Left ventricle myocardium inferior (tissue), 1 donor: ENCODE results near the gene CERK. TPM values are rescaled to one million over a fixed set of nuclear protein-coding genes. Genes with fewer than 3 reads are reported as not detected.
"Not testable (repeated sequence)": the region's sequence is repeated elsewhere in the genome, so short reads cannot be mapped to it uniquely, and the experiment has no call there.

Experiments
- DNase-seq: peaks from one replicate; pipeline ENCODE4 v3.0.0-alpha.2; 2020
- H3K27ac ChIP-seq: fragments of 200-600 bp; replicated peaks from 2 replicates; pipeline ENCODE4 v1.8.0; 2021
- H3K27me3 ChIP-seq: fragments of 200-600 bp; 2 replicates; pipeline ENCODE4 v1.8.0; 2021; ENCODE audit warnings: low read depth
- H3K36me3 ChIP-seq: fragments of 200-600 bp; 2 replicates; pipeline ENCODE4 v1.8.0; 2021
- H3K4me1 ChIP-seq: fragments of 200-600 bp; 2 replicates; pipeline ENCODE4 v1.8.0; 2021
- H3K4me3 ChIP-seq: fragments of 200-600 bp; 2 replicates; pipeline ENCODE4 v1.8.0; 2021; ENCODE audit warnings: mild to moderate bottlenecking, moderate library complexity
- H3K9me3 ChIP-seq: fragments of 200-600 bp; replicated peaks from 2 replicates; pipeline ENCODE4 v1.8.0; 2021
- intact Hi-C: fragments of 100-400 bp; cut with micrococcal nuclease; formaldehyde crosslinking; loops from one replicate; pipeline ENCODE4 v1.11.0; 2022
- total RNA-seq: library from RNA; stranded (reverse); fragmentation: NEBNext Ultra II Directional; extraction: Animal tissue kit (Norgen Biotek cat#: 25700); gene quantifications from one replicate; pipeline ENCODE4 v1.2.1, GENCODE V29; 2021
- TF ChIP-seq, protein P1 (sequence below): fragments of 200-600 bp; IDR thresholded peaks from 2 replicates; pipeline ENCODE4 v1.8.0; 2021; ENCODE audit warnings: antibody characterized with exemption, mild to moderate bottlenecking, borderline replicate concordance
- donor health status: DM: no; HTN: yes; CAD: no; lungs with severe emphysema.

CERK gene
- total RNA-seq, 1 donor from 2014 or later, result 76.9 TPM

DNA sequence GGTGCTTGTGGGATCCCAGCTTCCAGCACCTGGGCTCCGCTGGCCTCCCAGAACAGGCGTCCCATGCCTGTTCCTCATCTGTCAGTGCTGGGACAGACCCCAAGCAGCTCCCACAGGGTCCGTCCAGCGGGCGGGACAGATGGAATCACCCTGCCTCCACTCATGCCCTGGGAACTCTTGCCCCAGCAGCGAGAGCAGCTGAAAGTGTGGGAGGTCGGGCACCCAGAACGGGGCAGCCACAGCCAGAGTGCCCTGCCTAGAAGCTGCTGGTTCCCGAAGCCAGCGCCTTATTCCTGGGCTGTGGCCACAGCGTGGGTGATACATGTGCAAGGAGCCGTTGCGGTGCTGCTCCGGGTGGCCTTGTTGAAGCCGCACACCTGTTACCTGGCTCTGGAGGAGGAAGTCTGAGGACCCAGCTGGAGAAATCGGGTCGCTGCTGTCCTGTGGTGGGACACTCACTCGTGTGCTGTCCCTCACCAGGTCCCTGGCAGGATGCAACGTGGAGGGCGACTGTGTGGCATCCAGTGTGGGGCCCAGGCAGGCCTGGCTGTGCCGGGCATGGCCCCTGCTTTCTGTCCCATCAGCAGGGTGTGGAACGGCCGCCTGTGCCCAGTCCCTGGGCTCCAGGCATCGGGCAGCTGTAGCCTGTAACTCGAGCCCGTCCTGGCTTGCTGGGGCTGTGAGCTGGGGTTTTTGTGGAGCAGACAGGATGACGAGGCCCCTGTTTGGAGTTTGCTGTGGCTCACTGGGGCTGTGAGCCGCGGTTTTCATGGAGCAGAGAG, 101.6 kb downstream of the CERK start:
- TF ChIP-seq, protein P1, sequence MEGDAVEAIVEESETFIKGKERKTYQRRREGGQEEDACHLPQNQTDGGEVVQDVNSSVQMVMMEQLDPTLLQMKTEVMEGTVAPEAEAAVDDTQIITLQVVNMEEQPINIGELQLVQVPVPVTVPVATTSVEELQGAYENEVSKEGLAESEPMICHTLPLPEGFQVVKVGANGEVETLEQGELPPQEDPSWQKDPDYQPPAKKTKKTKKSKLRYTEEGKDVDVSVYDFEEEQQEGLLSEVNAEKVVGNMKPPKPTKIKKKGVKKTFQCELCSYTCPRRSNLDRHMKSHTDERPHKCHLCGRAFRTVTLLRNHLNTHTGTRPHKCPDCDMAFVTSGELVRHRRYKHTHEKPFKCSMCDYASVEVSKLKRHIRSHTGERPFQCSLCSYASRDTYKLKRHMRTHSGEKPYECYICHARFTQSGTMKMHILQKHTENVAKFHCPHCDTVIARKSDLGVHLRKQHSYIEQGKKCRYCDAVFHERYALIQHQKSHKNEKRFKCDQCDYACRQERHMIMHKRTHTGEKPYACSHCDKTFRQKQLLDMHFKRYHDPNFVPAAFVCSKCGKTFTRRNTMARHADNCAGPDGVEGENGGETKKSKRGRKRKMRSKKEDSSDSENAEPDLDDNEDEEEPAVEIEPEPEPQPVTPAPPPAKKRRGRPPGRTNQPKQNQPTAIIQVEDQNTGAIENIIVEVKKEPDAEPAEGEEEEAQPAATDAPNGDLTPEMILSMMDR, result no peak
- Histone ChIP-seq H3K27ac (peak overlapping the region; percentile 79), H3K4me3 (no peak overlapping the region), H3K27me3 (no peaks in the 10 kb centered on the region), H3K36me3 (no peaks in the 10 kb centered on the region), H3K4me1 (peaks cover 87% of the 10 kb centered on the region), H3K9me3 (no peaks in the 10 kb centered on the region)
- intact Hi-C loops, result no loop called here
- DNase-seq, result no peak

DNA sequence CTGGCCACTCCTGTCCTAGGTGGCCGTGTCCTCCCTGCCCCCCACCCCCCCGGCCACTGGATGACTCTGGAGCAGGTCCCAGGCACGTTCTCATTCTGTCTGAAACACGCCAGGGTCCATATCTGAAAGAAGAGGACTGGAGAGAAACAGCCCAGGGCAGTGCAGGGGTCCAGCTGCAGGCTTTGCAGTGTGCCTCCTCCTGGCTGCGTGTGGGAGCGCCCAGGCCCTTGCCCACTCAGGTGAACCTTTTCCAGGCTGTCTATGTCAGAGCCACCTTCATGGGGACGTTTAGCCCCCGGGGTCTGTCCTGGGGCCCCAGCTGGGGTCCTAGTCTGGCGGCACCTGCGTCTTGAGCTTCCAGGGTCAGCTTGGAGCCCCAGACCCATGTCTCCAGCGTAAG, 102.3 kb downstream of the CERK start:
- DNase-seq, result no peak
- H3K9me3 ChIP-seq, result no peaks in the 10 kb centered on the region
- peak overlapping the region; percentile 79 for H3K27ac ChIP-seq
- intact Hi-C loops, result no loop called here
- TF ChIP-seq, protein P1, result peak; percentile 13
- no peaks in the 10 kb centered on the region for H3K36me3 ChIP-seq
- peaks cover 81% of the 10 kb centered on the region for H3K4me1 ChIP-seq
- H3K27me3 ChIP-seq, result no peaks in the 10 kb centered on the region
- no peak overlapping the region for H3K4me3 ChIP-seq

DNA sequence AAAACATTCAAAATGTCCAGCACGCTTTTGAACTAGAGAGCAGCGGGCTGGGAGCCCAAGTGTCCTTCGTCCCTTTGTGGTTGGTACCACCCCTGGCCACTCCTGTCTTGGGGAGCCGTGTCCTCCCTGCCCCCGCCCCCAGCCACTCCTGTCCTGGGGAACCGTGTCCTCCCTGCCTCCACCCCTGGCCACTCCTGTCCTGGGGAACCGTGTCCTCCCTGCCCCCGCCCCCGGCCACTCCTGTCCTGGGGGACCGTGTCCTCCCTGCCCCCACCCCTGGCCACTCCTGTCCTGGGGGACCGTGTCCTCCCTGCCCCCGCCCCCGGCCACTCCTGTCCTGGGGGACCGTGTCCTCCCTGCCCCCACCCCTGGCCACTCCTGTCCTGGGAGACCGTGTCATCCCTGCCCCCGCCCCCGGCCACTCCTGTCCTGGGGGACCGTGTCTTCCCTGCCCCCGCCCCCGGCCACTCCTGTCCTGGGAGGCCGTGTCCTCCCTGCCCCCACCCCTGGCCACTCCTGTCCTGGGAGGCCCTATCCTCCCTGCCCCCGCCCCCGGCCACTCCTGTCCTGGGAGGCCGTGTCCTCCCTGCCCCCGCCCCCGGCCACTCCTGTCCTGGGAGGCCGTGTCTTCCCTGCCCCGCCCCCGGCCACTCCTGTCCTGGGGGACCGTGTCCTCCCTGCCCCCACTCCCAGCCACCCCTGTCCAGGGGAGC, 102.9 kb downstream of the CERK start:
- Histone ChIP-seq H3K4me1 (peaks cover 74% of the 10 kb centered on the region), H3K27ac (peak overlapping the region; percentile 79)
- H3K9me3 ChIP-seq, H3K36me3 ChIP-seq, H3K4me3 ChIP-seq, intact Hi-C loops, H3K27me3 ChIP-seq: not testable (repeated sequence)
- DNase-seq, result peak; percentile 71

Other genes starting within 250 kb of the CERK start
- 8.9 TPM for gene CELSR1, start 200.6 kb downstream of the CERK start, total RNA-seq
- 77.6 TPM for gene GRAMD4, start 117.9 kb downstream of the CERK start, total RNA-seq
- gene TBC1D22A, start 24.4 kb upstream of the CERK start, total RNA-seq, result 16.2 TPM